ENCODE results near the gene RASA3.

- TF ChIP-seq POLR2A (IDR thresholded peaks at IDR 0.05) (no peak), CTCF (IDR thresholded peaks at IDR 0.05) (no peak)
Observed at GRCh38 chr13:114027046-114027715, 105.2 kb downstream of the RASA3 start.

Data from right lobe of liver (tissue), 4 donors.